ENCODE results near the gene ZNF423. TPM values are rescaled to one million over a fixed set of nuclear protein-coding genes. Genes with fewer than 3 reads are reported as not detected.

The ZNF423 gene
- total RNA-seq, 1 donor from 2014 or later, result not detected

- CTCF ChIA-PET, result interaction anchor here (0.9 to 2.8 kb wide), 6 partner anchors 10 to 245 kb away, joined by 3 to 22 read pairs (median 3); no protein-coding TSS in a partner anchor
- Mint-ChIP-seq H3K36me3 (ENCODE audit: low read depth) (no peaks in the 10 kb centered on the region), H3K27ac (no peak overlapping the region), H3K9me3 (no peaks in the 10 kb centered on the region), H3K4me3 (no peak overlapping the region), H3K27me3 (peaks cover 23% of the 10 kb centered on the region), H3K4me1 (no peaks in the 10 kb centered on the region)
- ATAC-seq (ENCODE audit: low read depth) (no peak), DNase-seq (no peak)
- TF ChIP-seq CTCF (IDR thresholded peaks at IDR 0.05), result no peak
- intact Hi-C loops (cut with micrococcal nuclease), result loop anchor here (1.0 to 5.0 kb wide), 2 partner anchors 101 to 906 kb away; no protein-coding TSS in a partner anchor
- POLR2A ChIA-PET, result interaction anchor here (0.7 kb wide), 1 partner anchor 869 kb away, joined by 3 read pairs; no protein-coding TSS in a partner anchor
Measured at GRCh38 chr16:49593424-49594040, 262.4 kb downstream of the ZNF423 start.

- no peaks in the 10 kb centered on the region for H3K4me1 Mint-ChIP-seq
- intact Hi-C loops (cut with micrococcal nuclease), result loop anchor here (1.0 to 5.0 kb wide), 2 partner anchors 100 to 905 kb away; no protein-coding TSS in a partner anchor
- H3K9me3 Mint-ChIP-seq, result no peaks in the 10 kb centered on the region
- ATAC-seq (ENCODE audit: low read depth) (peak; percentile 34), DNase-seq (no peak)
- H3K27ac Mint-ChIP-seq, result no peak overlapping the region
- POLR2A ChIA-PET, result no interaction called here
- no peaks in the 10 kb centered on the region for H3K36me3 Mint-ChIP-seq (ENCODE audit: low read depth)
- TF ChIP-seq CTCF (IDR thresholded peaks at IDR 0.05), result no peak
- CTCF ChIA-PET, result interaction anchor here (0.7 to 2.8 kb wide), 9 partner anchors 9 to 1702 kb away, joined by 3 to 22 read pairs (median 3); no protein-coding TSS in a partner anchor
- H3K4me3 Mint-ChIP-seq, result no peak overlapping the region
- H3K27me3 Mint-ChIP-seq, result peaks cover 23% of the 10 kb centered on the region
Measured at GRCh38 chr16:49592546-49593423, 263.1 kb downstream of the ZNF423 start.

- DNase-seq (no peak), ATAC-seq (ENCODE audit: low read depth) (no peak)
- intact Hi-C loops (cut with micrococcal nuclease), result loop anchor here (5.0 kb wide), 1 partner anchor 903 kb away; no protein-coding TSS in a partner anchor
- H3K27ac Mint-ChIP-seq, result no peak overlapping the region
- H3K4me1 Mint-ChIP-seq, result no peaks in the 10 kb centered on the region
- no peaks in the 10 kb centered on the region for H3K9me3 Mint-ChIP-seq
- no peaks in the 10 kb centered on the region for H3K36me3 Mint-ChIP-seq (ENCODE audit: low read depth)
- TF ChIP-seq CTCF (IDR thresholded peaks at IDR 0.05), result no peak
- peaks cover 19% of the 10 kb centered on the region for H3K27me3 Mint-ChIP-seq
- H3K4me3 Mint-ChIP-seq, result no peak overlapping the region
- CTCF ChIA-PET, result no interaction called here
- POLR2A ChIA-PET, result no interaction called here
Measured at GRCh38 chr16:49590166-49590871, 265.6 kb downstream of the ZNF423 start.

- H3K36me3 Mint-ChIP-seq (ENCODE audit: low read depth), result no peaks in the 10 kb centered on the region
- ATAC-seq (ENCODE audit: low read depth) (no peak), DNase-seq (no peak)
- TF ChIP-seq CTCF (IDR thresholded peaks at IDR 0.05), result no peak
- intact Hi-C loops (cut with micrococcal nuclease), result loop anchor here (5.0 kb wide), 1 partner anchor 902 kb away; no protein-coding TSS in a partner anchor
- no peak overlapping the region for H3K27ac Mint-ChIP-seq
- CTCF ChIA-PET, result no interaction called here
- no peak overlapping the region for H3K4me3 Mint-ChIP-seq
- no peaks in the 10 kb centered on the region for H3K9me3 Mint-ChIP-seq
- no peaks in the 10 kb centered on the region for H3K4me1 Mint-ChIP-seq
- H3K27me3 Mint-ChIP-seq, result peaks cover 15% of the 10 kb centered on the region
- POLR2A ChIA-PET, result no interaction called here
Measured at GRCh38 chr16:49589544-49590031, 266.3 kb downstream of the ZNF423 start.

All from activated B cell treated with CpG ODN at 0.5 μM for 24 hours (primary cell).